Measurements from ENCODE around the gene POU6F1. TPM values are rescaled to one million over a fixed set of nuclear protein-coding genes. Genes with fewer than 3 reads are reported as not detected.

Gene POU6F1
- total and polyA plus RNA-seq, 12 donors, result 4.1 to 13.9 (median 7.8) TPM

- Histone ChIP-seq H3K9me3 (no peaks in the 10 kb centered on the region), H3K36me3 (peaks cover 0 to 8% (median 0%) of the 10 kb centered on the region in 9 donors), H3K27me3 (no peaks in the 10 kb centered on the region), H3K27ac (no peak overlapping the region), H3K4me1 (peaks cover 6 to 26% (median 19%) of the 10 kb centered on the region in 9 donors), H3K4me3 (no peak overlapping the region)
- ATAC-seq (no peak), DNase-seq (no peak)
- no peak for TF ChIP-seq CTCF (IDR thresholded peaks at IDR 0.05)
- WGBS, 2 donors, result 95 to 98% methylated on average over 5 of the region's 5 CpGs
- intact Hi-C loops (cut with DNase I), result loop anchor here in 5 of 10 donors (5.0 kb wide), 4 partner anchors 43 to 168 kb away; partner anchors contain the start of genes TFCP2 (in 2 of the 5) and LETMD1 (in 1 of the 5)
These were observed 3.0 kb downstream of the POU6F1 start for GRCh38 chr12:51214895-51215294.

DNA sequence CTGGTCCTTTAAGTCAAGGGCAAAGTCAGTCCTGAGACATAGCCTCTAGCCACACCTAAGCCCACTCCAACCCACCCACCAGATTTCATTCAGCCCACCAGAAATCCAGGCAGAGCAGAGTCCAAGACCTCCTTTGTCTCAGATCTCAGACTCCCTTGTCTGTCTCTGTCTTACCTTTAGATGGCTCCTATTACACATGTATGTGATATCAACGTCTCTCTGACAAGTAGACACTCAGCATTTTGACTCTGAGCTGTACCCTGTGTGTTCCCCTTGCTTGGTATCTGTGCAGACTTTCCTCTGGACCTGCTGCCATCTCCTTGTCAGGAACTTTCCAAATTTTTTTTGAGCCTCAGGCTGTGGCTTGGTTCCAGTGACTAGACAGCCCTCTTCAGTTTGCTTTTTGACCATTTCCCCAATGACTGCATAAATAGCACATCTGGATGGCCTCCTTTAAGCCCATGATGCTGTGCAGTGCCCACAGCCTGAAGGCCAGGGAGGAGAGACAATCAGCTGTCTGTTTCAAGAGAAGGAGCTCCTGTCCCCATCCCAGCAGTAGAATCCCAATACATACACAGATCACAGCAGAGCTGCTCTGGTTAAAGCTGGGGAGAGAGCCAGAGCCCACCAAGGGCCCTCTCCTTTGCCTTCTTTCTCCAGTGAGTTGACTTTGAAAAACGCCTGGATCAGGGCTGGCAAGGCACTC lies 7.0 kb downstream of the POU6F1 start:
- H3K4me3 ChIP-seq, result no peak overlapping the region
- no peak for TF ChIP-seq CTCF (IDR thresholded peaks at IDR 0.05)
- H3K4me1 ChIP-seq, result peaks cover 0 to 1% (median 0%) of the 10 kb centered on the region in 9 donors
- ATAC-seq, result no peak
- intact Hi-C loops (cut with DNase I), result no loop called here
- no peaks in the 10 kb centered on the region for H3K9me3 ChIP-seq
- DNase-seq, result no peak
- H3K36me3 ChIP-seq, result peaks cover 0 to 27% (median 0%) of the 10 kb centered on the region in 9 donors
- no peaks in the 10 kb centered on the region for H3K27me3 ChIP-seq
- WGBS, 2 donors, result 67 to 75% methylated on average over 2 of the region's 2 CpGs
- no peak overlapping the region for H3K27ac ChIP-seq

DNA sequence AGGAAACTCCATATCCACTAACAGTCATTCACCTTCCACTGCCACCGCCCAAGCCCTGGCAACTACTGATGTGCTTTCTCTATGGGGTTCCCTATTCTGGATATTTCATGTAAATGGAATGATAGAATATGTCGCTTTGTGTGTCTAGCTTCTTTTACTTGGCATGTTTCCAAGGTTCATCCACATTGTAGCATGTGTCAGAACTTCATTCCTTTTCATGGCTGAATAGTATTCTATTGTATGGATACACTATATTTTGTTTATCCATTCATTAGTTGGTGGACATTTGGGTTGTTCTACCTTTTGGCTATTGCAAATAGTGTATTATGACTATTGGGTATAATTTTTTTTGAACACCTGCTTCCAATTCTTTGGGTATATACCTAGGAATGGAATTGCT lies 8.6 kb downstream of the POU6F1 start:
- ATAC-seq, result no peak
- intact Hi-C loops (cut with DNase I), result no loop called here

DNA sequence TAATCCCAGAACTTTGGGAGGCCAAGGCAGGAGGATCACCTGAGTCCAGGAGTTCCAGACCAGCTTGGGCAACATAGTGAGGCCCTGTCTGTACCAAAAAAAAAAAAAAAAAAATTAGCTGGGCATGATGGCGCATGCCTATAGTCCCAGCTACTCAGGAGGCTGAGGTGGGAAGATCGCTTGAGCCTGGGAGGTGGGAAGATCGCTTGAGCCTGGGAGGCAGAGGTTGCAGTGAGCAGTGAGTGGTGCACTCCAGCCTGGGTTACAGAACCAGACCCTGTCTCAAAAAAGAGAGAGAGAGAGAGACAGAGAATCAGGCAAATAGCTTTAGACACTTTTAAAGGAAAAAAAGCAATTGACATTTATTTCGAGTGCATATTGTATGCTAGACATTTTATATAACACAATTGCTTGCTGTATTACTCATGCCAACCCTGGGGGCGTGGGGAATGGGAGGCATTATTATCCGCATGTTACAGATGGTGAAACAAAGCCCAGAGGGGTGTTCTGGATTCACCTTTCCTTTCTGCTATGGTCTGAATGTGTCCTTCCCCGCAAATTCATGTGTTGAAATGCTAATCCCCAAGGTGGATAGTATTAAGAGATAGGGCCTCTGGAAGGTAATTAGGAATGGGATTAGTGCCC lies 9.7 kb downstream of the POU6F1 start:
- no peaks in the 10 kb centered on the region for H3K9me3 ChIP-seq
- H3K36me3 ChIP-seq, result peaks cover 0 to 39% (median 0%) of the 10 kb centered on the region in 9 donors
- no peak for ATAC-seq
- TF ChIP-seq CTCF (IDR thresholded peaks at IDR 0.05), result no peak
- intact Hi-C loops (cut with DNase I), result no loop called here
- no peak overlapping the region for H3K4me3 ChIP-seq
- no peak overlapping the region for H3K27ac ChIP-seq
- H3K4me1 ChIP-seq, result no peaks in the 10 kb centered on the region
- no peaks in the 10 kb centered on the region for H3K27me3 ChIP-seq
- whole genome bisulfite sequencing, 2 donors, result 90 to 95% methylated on average over 7 of the region's 7 CpGs
- no peak for DNase-seq

More for the DNA sequence above, 8.6 kb downstream of the POU6F1 start:
- Histone ChIP-seq H3K27ac (no peak overlapping the region), H3K36me3 (peaks cover 0 to 28% (median 0%) of the 10 kb centered on the region in 9 donors), H3K4me3 (no peak overlapping the region), H3K4me1 (no peaks in the 10 kb centered on the region), H3K27me3 (no peaks in the 10 kb centered on the region), H3K9me3 (no peaks in the 10 kb centered on the region)
- no peak for DNase-seq
- WGBS, 2 donors, result 92 to 95% methylated on average over 2 of the region's 2 CpGs
- no peak for TF ChIP-seq CTCF (IDR thresholded peaks at IDR 0.05)

Measured in heart right ventricle (tissue), 16 donors.